ACC112 (cell line): ENCODE data around the gene MTCL1.

Source experiments
- H2AFZ ChIP-seq: fragments of 200-600 bp; sonication (generic); one replicate; pipeline ENCODE4 v1.6.0; 2017; ENCODE audit warnings: antibody characterized with exemption, low read length; ENCODE audit not compliant: unreplicated experiment
- H3K27ac ChIP-seq: fragments of 200-600 bp; sonication (generic); 2 replicates; pipeline ENCODE4 v1.5.1; 2014; ENCODE audit warnings: low read depth, mild to moderate bottlenecking, antibody characterized with exemption, low read length, moderate library complexity
- H3K27me3 ChIP-seq: fragments of 200-600 bp; sonication (generic); 2 replicates; pipeline ENCODE4 v1.6.1; 2014; ENCODE audit warnings: mild to moderate bottlenecking, antibody characterized with exemption, low read length, moderate library complexity, mixed read lengths; ENCODE audit not compliant: insufficient read depth
- H3K36me3 ChIP-seq: fragments of 200-600 bp; sonication (generic); 2 replicates; pipeline ENCODE4 v1.6.1; 2016; ENCODE audit warnings: mild to moderate bottlenecking, antibody characterized with exemption, low read length, moderate library complexity, mixed read lengths; ENCODE audit not compliant: insufficient read depth
- H3K4me1 ChIP-seq: fragments of 200-600 bp; sonication (generic); one replicate; pipeline ENCODE4 v1.6.1; 2016; ENCODE audit warnings: low read length, mixed read lengths; ENCODE audit not compliant: insufficient read depth, unreplicated experiment, control insufficient read depth
- H3K4me3 ChIP-seq: fragments of 200-600 bp; sonication (generic); 2 replicates; pipeline ENCODE4 v1.5.1; 2014; ENCODE audit warnings: mild to moderate bottlenecking, low read depth, low read length
- H3K79me2 ChIP-seq: fragments of 200-600 bp; sonication (generic); one replicate; pipeline ENCODE4 v1.6.0; 2016; ENCODE audit warnings: low read length; ENCODE audit not compliant: control insufficient read depth, unreplicated experiment, insufficient read depth

Gene MTCL1

DNA sequence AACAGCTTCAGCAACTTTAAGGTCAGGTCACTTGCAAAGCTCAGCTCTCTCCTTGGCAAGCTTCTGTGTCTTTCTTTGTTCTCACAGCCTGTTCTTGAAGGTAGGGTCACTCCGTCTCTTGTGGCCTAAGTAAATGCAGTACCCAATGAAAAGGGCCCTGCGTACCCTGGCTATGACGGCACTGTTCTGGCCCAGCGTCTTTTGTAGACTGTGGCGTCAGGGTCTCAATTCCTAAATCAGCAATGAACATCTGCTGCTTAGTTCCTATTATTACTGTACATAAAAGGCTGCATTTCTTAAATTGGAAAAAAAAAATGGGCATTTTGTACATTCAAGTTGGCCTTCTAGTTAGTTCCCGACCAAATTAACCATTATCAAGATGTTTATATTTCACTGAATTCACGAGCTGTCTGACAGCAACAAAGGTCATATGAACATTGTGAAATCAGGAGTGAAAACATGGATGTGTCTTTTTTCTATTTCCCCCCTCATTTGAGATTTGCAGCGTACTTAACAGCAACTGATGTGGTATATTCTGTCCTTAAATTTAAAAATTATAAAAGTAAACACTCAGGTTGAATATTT is 17.0 kb upstream of the MTCL1 start:
- Histone ChIP-seq H3K4me3 (no peak overlapping the region), H3K27me3 (no peaks in the 10 kb centered on the region), H3K36me3 (no peaks in the 10 kb centered on the region), H3K79me2 (no peaks in the 10 kb centered on the region), H3K27ac (no peak overlapping the region), H2AFZ (no peak overlapping the region), H3K4me1 (peaks cover 5% of the 10 kb centered on the region)

DNA sequence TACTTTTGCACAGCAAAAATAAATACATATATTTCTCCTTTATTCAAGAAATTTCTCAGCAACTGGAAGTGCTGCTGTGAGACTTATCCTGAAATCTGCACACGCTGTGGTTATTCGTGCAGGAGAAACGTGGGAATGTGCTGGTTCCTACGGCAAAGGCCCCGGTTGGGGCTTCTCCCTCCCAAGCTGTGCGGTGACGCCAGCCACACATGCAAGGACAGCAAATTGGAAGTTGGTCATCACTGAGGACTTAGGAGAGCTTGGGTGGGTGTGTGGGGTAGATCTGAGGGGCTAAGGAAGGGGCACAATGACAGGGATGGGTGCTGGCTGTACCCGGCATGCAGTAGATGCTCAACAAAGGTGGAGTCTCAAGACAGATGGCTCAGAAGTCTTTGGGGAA is 16.5 kb upstream of the MTCL1 start:
- H3K4me1 ChIP-seq, result peaks cover 5% of the 10 kb centered on the region
- no peak overlapping the region for H2AFZ ChIP-seq
- no peak overlapping the region for H3K27ac ChIP-seq
- H3K4me3 ChIP-seq, result no peak overlapping the region
- no peaks in the 10 kb centered on the region for H3K27me3 ChIP-seq
- H3K36me3 ChIP-seq, result no peaks in the 10 kb centered on the region
- H3K79me2 ChIP-seq, result no peaks in the 10 kb centered on the region

DNA sequence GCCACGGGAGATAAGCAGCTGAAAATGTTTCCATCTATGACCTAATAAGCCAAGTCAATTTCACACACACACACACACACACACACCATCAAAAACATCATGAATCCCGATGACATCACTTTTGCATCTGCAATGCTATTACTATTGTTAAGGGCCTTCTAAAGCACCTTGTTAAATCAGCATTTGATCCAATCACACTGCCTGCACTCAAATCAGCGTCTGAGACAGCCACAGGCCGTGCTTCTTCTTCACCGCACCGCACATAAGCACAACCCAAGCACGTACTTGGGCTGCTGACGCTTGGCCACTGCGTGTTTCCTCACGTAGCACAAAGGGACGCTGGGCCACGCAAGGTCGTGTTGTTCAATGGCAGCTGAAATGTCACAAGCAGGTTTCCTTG is 15.8 kb upstream of the MTCL1 start:
- no peaks in the 10 kb centered on the region for H3K36me3 ChIP-seq
- no peaks in the 10 kb centered on the region for H3K27me3 ChIP-seq
- peaks cover 5% of the 10 kb centered on the region for H3K4me1 ChIP-seq
- H3K4me3 ChIP-seq, result no peak overlapping the region
- H2AFZ ChIP-seq, result no peak overlapping the region
- H3K79me2 ChIP-seq, result no peaks in the 10 kb centered on the region
- H3K27ac ChIP-seq, result no peak overlapping the region

- H3K27me3 ChIP-seq, result no peaks in the 10 kb centered on the region
- H3K4me3 ChIP-seq, result no peak overlapping the region
- no peaks in the 10 kb centered on the region for H3K79me2 ChIP-seq
- no peaks in the 10 kb centered on the region for H3K36me3 ChIP-seq
- H3K27ac ChIP-seq, result no peak overlapping the region
- no peaks in the 10 kb centered on the region for H3K4me1 ChIP-seq
- H2AFZ ChIP-seq, result no peak overlapping the region
Observed at GRCh38 chr18:8694891-8695290, 10.5 kb upstream of the MTCL1 start.

GRCh38 chr18:8695932-8696517 is 9.3 kb upstream of the MTCL1 start:
- Histone ChIP-seq H2AFZ (no peak overlapping the region), H3K36me3 (no peaks in the 10 kb centered on the region), H3K4me1 (peaks cover 1% of the 10 kb centered on the region), H3K27me3 (no peaks in the 10 kb centered on the region), H3K79me2 (no peaks in the 10 kb centered on the region), H3K4me3 (no peak overlapping the region), H3K27ac (no peak overlapping the region)

- Histone ChIP-seq H3K79me2 (no peaks in the 10 kb centered on the region), H3K27me3 (no peaks in the 10 kb centered on the region), H3K4me1 (peaks cover 9% of the 10 kb centered on the region), H3K36me3 (no peaks in the 10 kb centered on the region), H3K4me3 (no peak overlapping the region), H2AFZ (no peak overlapping the region), H3K27ac (no peak overlapping the region)
Observed at GRCh38 chr18:8696749-8697211, 8.6 kb upstream of the MTCL1 start.

- Histone ChIP-seq H2AFZ (no peak overlapping the region), H3K36me3 (no peaks in the 10 kb centered on the region), H3K4me1 (peaks cover 13% of the 10 kb centered on the region), H3K27ac (no peak overlapping the region), H3K79me2 (no peaks in the 10 kb centered on the region), H3K27me3 (no peaks in the 10 kb centered on the region), H3K4me3 (no peak overlapping the region)
Observed at GRCh38 chr18:8699126-8699525, 6.2 kb upstream of the MTCL1 start.

GRCh38 chr18:8699948-8700347 is 5.4 kb upstream of the MTCL1 start:
- H3K4me3 ChIP-seq, result no peak overlapping the region
- no peaks in the 10 kb centered on the region for H3K27me3 ChIP-seq
- no peaks in the 10 kb centered on the region for H3K36me3 ChIP-seq
- H3K79me2 ChIP-seq, result no peaks in the 10 kb centered on the region
- H3K4me1 ChIP-seq, result peaks cover 16% of the 10 kb centered on the region
- H2AFZ ChIP-seq, result no peak overlapping the region
- no peak overlapping the region for H3K27ac ChIP-seq

GRCh38 chr18:8701546-8702118 is 3.7 kb upstream of the MTCL1 start:
- Histone ChIP-seq H3K27ac (no peak overlapping the region), H3K4me1 (peaks cover 16% of the 10 kb centered on the region), H2AFZ (no peak overlapping the region), H3K79me2 (peaks cover 8% of the 10 kb centered on the region), H3K36me3 (no peaks in the 10 kb centered on the region), H3K27me3 (no peaks in the 10 kb centered on the region), H3K4me3 (no peak overlapping the region)

GRCh38 chr18:8702668-8703067 is 2.7 kb upstream of the MTCL1 start:
- Histone ChIP-seq H3K27ac (no peak overlapping the region), H3K36me3 (no peaks in the 10 kb centered on the region), H3K79me2 (peaks cover 18% of the 10 kb centered on the region), H2AFZ (no peak overlapping the region), H3K27me3 (no peaks in the 10 kb centered on the region), H3K4me3 (no peak overlapping the region), H3K4me1 (peaks cover 16% of the 10 kb centered on the region)

DNA sequence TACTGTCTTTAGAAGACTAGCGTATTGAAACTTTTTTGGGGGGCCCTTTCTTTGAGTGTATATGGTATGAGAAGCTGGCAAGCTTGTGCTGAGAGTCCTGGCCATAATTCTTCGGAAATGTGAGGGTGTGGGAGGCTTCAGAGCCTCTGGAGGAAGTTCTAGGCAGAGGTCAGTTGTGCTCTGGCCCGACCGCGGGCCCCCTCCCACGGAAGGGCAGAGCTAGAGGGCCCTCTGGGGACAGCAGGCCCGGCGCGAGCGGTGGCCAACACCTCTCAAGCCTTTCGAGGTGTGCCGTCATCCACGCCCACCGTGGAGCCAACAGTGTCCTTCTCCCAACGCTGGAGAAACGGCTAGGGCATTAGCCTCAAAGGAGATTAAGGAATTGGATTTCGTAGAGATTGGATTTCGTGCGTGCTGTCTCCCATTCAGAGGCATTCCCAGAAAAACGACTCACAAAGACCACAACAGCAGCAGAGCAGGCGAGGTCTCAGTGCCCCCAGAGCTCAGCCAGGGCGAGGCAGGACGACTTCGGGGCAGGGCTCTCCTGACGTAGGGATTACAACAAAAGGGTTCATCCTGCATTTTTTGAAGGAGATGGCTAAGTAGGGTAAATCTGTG is 2.2 kb upstream of the MTCL1 start:
- Histone ChIP-seq H3K27me3 (no peaks in the 10 kb centered on the region), H3K27ac (no peak overlapping the region), H3K4me1 (peaks cover 18% of the 10 kb centered on the region), H3K79me2 (peaks cover 24% of the 10 kb centered on the region), H3K36me3 (no peaks in the 10 kb centered on the region), H2AFZ (no peak overlapping the region), H3K4me3 (no peak overlapping the region)
